Brain pericyte (primary cell): ENCODE results near the gene RPS6KA2.

Experiments used
- DNase-seq: peaks from one replicate; pipeline ENCODE4 v3.0.0-alpha.2; 2012; ENCODE audit warnings: low read depth, low spot score

RPS6KA2 gene

GRCh38 chr6:166503167-166503744 lies 123.8 kb downstream of the RPS6KA2 start:
- no peak for DNase-seq

DNA sequence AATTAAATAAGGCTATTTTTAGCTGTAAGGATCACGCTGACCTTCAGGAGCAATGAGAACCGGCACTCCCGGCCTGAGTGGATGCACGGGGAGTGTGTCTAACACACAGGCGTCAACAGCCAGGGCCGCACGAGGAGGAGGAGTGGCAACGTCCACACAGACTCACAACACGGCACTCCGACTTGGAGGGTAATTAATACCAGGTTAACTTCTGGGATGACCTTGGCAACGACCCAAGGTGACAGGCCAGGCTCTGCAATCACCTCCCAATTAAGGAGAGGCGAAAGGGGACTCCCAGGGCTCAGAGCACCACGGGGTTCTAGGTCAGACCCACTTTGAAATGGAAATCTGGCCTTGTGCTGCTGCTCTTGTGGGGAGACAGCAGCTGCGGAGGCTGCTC lies 124.6 kb downstream of the RPS6KA2 start:
- no peak for DNase-seq

- DNase-seq = no peak
These were observed 125.8 kb downstream of the RPS6KA2 start for GRCh38 chr6:166501246-166501645.

GRCh38 chr6:166500246-166500645 lies 126.8 kb downstream of the RPS6KA2 start:
- no peak for DNase-seq

DNA sequence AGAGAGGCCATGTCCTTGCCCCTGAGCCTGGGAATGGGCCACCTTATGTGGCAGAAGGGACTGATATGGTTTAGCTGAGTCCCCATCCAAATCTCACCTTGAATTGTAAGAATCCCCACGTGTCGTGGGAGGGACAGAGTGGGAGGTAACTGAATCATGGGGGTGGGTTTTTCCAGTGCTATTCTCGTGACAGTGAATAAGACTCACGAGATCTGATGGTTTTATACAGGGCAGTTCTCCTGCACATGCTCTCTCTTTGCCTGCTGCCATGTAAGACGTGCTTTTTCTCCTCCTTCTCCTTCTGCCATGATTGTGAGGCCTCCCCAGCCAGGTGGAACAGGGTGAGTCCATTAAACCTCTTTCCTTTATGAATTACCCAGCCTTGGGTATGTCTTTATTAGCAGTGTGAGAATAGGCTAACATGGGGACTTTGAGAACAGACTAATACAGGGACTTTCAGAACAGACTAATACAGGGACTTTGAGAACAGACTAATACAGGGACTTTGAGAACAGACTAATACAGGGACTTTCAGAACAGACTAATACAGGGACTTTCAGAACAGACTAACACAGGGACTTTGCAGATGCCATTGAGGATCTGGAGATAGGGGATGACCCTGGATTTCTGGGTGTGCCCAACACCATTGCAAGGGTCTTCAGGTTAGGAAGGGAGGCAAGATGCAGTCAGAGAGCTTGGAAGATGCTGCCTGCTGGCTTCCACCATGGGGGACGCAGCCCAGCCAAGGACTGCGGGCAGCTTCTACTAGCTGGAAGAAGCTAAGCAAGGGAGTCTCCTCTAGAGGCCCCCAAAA lies 127.5 kb downstream of the RPS6KA2 start:
- DNase-seq = no peak

GRCh38 chr6:166498661-166499349 lies 128.2 kb downstream of the RPS6KA2 start:
- no peak for DNase-seq

GRCh38 chr6:166498228-166498627 lies 128.8 kb downstream of the RPS6KA2 start:
- no peak for DNase-seq

DNA sequence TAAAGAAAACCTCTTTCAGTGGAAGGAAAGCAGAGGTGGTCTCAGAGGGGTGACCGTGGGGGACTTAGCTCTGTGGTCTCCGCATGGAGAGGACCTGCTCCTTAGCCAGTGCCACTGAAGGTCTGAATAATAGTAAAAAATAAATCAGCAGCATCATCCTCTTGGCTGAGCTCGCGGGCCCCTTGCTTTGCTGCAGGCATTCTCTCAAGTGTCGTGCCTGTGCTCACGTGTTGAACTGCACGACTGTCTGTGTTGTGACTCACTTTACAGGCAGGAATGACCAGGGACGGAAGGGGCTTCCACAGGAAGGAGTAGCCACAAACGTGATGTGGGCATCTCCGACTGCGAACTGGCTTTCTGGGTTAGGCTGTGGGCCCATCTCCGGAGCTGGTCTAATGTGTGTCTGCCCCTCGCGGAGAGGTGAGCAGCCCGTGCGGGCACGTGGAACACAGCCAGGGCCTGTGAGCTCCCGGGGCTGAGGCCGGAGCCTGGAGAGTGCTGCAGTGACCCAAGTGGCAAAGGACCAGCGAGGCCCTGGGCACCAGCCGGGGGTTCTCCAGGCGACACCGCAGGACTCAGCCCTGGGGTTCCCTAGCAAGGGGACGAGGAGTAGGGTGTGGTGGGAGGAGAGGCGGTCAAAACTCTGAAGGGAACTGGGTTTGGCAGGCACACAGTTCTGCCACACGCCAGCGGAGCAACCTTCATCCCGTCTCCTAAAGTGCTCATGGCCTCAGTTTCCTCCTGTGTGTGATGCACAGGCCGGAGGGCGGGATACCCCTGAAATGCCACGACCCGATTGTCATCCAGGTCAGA lies 129.8 kb downstream of the RPS6KA2 start:
- DNase-seq = no peak

DNA sequence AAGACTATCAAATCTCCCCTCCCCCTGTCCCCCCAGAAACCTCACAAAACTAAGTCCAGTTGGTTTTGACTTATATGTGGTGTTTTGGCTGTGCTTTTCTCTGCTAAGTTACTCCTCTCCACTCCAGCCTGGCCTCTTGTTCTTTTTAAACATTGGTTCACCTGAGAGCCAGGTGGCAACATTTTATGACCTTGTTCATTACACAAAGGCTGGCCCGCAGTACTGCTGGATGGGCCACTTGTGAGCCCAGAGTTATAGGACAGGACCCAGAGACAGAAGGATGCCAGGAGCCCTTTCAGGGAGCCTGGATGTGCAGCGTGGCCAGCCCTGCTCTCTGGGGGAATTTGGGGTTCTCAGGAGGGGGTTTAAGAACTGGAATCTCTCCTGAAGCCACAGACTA lies 130.6 kb downstream of the RPS6KA2 start:
- DNase-seq = no peak

GRCh38 chr6:166495487-166496314 lies 131.3 kb downstream of the RPS6KA2 start:
- DNase-seq = no peak

DNA sequence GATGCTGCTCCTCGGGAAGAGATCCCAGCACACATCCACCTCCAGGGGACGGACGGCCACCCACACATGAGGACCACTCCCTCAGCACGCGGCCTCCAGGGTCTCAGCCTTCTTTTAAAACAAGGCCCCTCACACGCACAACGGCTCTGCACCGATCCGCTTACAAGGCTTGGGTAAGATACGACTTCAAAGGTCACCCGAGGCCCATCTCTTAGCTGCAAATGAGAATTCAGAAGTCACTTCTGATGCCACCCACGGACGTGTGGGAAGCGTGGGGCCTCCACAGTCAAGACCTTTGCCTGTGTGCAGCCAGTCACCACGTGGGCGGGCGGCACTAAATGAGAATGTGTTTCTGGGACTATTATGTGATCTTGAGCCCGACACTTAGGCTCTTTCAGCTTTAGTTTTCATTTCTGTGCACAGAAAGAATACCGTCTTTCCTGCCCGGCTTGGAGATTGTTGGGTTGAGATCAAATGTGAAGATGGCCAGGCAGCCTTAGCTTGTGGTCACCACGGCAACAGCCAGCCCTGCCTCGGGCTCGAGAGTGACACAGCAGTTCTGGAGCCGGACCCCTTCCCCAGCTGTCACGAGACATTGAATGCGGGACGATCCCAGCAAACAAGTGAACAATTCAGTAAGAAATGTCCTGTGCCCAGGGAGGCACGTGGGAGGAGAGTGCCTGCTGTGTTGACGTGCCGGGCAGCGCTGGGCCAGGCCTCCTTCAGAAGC lies 132.1 kb downstream of the RPS6KA2 start:
- no peak for DNase-seq

- no peak for DNase-seq
These were observed 133.0 kb downstream of the RPS6KA2 start for GRCh38 chr6:166494101-166494441.

DNA sequence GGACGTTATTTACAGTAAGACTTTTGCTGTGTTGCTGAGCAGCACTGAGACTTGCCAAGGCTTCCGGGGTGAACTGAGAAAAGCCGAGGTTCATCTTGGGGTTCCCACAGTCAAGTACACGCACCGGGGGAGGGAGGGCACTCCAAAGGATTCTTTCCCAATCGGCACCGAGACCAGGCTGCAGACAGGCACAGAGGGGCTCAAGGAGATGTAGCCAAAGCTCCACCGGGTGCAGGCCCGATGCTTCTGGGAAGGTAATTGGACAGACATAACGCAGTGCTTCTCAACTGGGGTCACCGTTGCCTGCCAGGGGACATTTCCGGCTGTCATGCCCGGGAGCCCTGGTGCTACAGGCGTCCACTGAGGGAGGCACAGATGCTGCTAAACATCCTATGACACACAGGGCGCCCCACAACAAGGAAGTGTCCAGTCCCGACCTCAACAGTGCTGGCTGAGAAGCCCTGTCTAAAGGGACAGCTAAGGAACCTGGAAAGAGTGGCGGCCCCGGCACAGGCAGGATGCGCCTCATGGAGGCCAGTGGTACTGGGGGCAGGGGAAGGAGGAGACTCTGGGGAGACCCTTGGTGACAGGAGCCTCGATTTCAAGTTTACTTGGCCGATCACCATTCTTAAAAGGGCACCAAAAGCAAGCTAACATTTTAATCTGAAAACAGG lies 133.5 kb downstream of the RPS6KA2 start:
- no peak for DNase-seq

GRCh38 chr6:166492092-166492741 lies 134.8 kb downstream of the RPS6KA2 start:
- no peak for DNase-seq

DNA sequence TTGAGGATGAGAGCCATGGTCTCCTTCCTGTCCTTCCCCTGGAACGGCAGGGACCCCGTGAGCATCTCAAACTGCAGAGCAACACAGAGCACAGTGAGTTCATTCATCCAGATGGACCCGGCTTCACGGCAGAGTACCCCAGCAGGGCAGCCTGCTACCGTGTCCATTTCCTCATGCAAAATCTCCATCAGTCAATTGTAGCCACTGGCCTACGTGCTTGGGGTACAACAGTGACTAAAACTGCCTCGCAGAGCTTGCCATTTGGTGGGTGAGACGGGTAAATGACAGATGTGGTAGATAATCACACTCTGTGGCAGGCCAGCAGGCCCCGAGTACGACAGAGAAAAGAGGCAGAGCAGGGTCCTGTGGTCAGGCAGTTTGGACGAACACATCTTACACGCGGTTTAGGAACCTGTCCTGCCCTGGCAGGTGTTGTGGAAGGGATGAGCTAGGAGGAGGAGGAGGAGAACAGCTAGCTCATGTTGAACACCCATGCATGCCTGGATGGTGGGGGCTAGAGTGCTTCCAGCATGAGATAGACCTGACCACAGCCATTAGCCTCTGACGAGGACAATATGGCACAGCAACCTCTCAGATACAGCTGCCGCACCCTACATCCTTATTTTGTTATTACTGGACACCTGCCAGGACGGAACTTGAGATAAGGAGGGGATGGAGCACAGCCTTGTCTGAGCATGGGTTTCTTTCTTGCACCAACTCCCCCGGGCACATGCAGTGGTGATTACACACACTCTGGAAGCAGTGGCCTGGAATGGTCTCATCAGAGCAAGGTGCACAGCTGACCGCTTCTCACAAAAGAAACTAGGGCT lies 136.2 kb downstream of the RPS6KA2 start:
- no peak for DNase-seq

DNA sequence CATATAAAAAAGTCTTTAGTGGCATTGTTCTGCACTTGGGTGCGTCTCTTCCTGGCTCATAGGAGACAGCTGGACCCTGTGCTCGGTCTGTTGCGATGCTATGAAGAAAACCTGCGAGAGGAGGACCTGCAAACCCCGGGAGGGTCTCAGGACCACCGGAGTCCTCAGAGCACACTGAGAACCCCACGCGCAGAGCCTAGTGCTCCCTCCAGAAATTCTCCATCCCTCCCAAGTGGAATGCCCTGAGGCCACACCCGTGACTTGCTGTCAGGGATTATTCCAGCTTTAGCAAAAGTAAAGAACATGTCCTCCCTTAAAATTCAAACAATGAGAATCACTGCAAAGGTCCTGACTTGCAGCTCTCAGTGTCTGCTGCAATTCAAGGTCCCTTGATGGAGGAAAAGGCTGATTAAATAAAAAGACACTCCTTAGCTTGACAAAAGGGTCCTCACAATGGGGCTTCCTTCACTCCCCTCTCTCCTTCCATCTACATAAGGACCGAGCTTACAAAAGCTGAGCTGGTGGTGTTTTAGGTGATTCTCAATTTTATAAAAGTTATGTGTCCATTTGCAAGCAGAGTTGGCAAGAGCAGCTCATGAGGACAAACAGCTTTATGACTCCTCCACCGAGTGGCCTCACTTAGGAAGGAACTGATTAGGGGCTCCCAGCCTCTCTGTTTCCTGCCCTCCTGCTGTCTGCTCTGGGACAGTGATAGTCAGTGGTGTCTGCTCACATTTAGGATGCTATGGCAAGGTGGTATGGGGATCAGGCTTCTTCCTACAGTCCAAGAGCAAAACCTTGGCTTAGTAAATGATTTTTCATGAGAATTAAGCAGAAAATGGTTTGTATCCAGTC lies 137.5 kb downstream of the RPS6KA2 start:
- DNase-seq = no peak

DNA sequence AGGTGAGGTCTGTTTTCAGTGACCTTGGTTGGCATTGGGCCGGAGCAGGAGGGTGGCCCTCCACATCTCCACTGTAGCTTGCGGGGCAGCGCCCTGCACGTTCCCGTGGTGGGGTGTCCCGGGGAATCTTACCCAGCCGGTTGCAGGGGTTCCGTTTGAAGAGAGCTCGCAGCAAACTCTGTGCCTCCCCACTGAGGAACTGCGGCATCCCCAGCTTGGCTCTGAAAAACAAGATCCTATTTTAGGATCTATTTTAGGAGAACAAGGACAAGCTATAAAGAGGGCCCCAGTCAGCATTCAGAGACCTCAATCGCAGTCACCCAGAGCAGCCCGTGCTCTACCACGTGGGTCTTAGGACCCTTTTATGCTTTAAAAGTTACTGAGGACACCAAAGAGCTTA lies 138.3 kb downstream of the RPS6KA2 start:
- no peak for DNase-seq
